CD4-positive, alpha-beta T cell treated with Interleukin-2 at 100 ng/mL for 4 hours (primary cell): Measurements from ENCODE around the gene CYGB.
"Not testable (repeated sequence)": the region's sequence is repeated elsewhere in the genome, so short reads cannot be mapped to it uniquely, and the experiment has no call there.

Experiments used
- DNase-seq: peaks from one replicate; pipeline ENCODE4 v3.0.0-alpha.2; 2020; ENCODE audit warnings: low spot score

CYGB gene

GRCh38 chr17:76567634-76568432 is 30.3 kb upstream of the CYGB start:
- DNase-seq: no peak

- no peak for DNase-seq
These were observed 29.5 kb upstream of the CYGB start for GRCh38 chr17:76566988-76567431.

GRCh38 chr17:76566613-76566943 is 29.1 kb upstream of the CYGB start:
- no peak for DNase-seq

GRCh38 chr17:76565728-76566612 is 28.5 kb upstream of the CYGB start:
- no peak for DNase-seq

GRCh38 chr17:76564991-76565727 is 27.6 kb upstream of the CYGB start:
- peak; percentile 45 for DNase-seq

- DNase-seq: peak; percentile 55
These were observed 25.9 kb upstream of the CYGB start for GRCh38 chr17:76563359-76563758.

- DNase-seq: no peak
These were observed 25.2 kb upstream of the CYGB start for GRCh38 chr17:76562734-76563148.

GRCh38 chr17:76561799-76562268 is 24.3 kb upstream of the CYGB start:
- DNase-seq: no peak

GRCh38 chr17:76561332-76561731 is 23.8 kb upstream of the CYGB start:
- peak; percentile 63 for DNase-seq

- no peak for DNase-seq
These were observed 23.3 kb upstream of the CYGB start for GRCh38 chr17:76560877-76561221.

GRCh38 chr17:76560036-76560876 is 22.7 kb upstream of the CYGB start:
- no peak for DNase-seq

GRCh38 chr17:76559460-76559859 is 22.0 kb upstream of the CYGB start:
- not testable (repeated sequence) for DNase-seq

GRCh38 chr17:76558198-76559095 is 20.9 kb upstream of the CYGB start:
- DNase-seq: peak; percentile 40

- peak; percentile 96 for DNase-seq
These were observed 20.1 kb upstream of the CYGB start for GRCh38 chr17:76557368-76558197.

GRCh38 chr17:76556765-76557367 is 19.4 kb upstream of the CYGB start:
- peak; percentile 51 for DNase-seq

GRCh38 chr17:76554131-76554530 is 16.6 kb upstream of the CYGB start:
- DNase-seq: no peak

- DNase-seq: no peak
These were observed 15.8 kb upstream of the CYGB start for GRCh38 chr17:76553178-76553908.

- DNase-seq: no peak
These were observed 14.2 kb upstream of the CYGB start for GRCh38 chr17:76551685-76552084.
